ENCODE results near the gene IP6K2.

- no peak for TF ChIP-seq CTCF (IDR thresholded peaks at IDR 0.05; ENCODE audit: control extremely low read depth in 1 of 3, insufficient read depth in 1 of 3, low read depth in 1 of 3, low read length in 3 of 3)
- no peak for TF ChIP-seq KDM5A (IDR thresholded peaks at IDR 0.05; ENCODE audit: low read length)
Measured at GRCh38 chr3:48660800-48661400, 56.1 kb downstream of the IP6K2 start.
